ENCODE results near the gene TTLL12.

Gene TTLL12

GRCh38 chr22:43131773-43132501 lies 55.0 kb downstream of the TTLL12 start:
- in situ Hi-C loops (cut with HindIII; ENCODE audit: low sequenced_read_pairs): no loop called here

GRCh38 chr22:43129426-43130425 lies 57.2 kb downstream of the TTLL12 start:
- in situ Hi-C loops (cut with HindIII; ENCODE audit: low sequenced_read_pairs): no loop called here

GRCh38 chr22:43128928-43129424 lies 58.0 kb downstream of the TTLL12 start:
- in situ Hi-C loops (cut with HindIII; ENCODE audit: low sequenced_read_pairs): no loop called here

GRCh38 chr22:43128116-43128515 lies 58.8 kb downstream of the TTLL12 start:
- in situ Hi-C loops (cut with HindIII; ENCODE audit: low sequenced_read_pairs): no loop called here

GRCh38 chr22:43127166-43127908 lies 59.6 kb downstream of the TTLL12 start:
- in situ Hi-C loops (cut with HindIII; ENCODE audit: low sequenced_read_pairs): no loop called here

- in situ Hi-C loops (cut with HindIII; ENCODE audit: low sequenced_read_pairs): no loop called here
These were observed 60.3 kb downstream of the TTLL12 start for GRCh38 chr22:43126501-43127165.

GRCh38 chr22:43118953-43119458 lies 67.9 kb downstream of the TTLL12 start:
- in situ Hi-C loops (cut with HindIII; ENCODE audit: low sequenced_read_pairs): no loop called here

GRCh38 chr22:43118024-43118849 lies 68.7 kb downstream of the TTLL12 start:
- in situ Hi-C loops (cut with HindIII; ENCODE audit: low sequenced_read_pairs): no loop called here

- in situ Hi-C loops (cut with HindIII; ENCODE audit: low sequenced_read_pairs): no loop called here
These were observed 70.0 kb downstream of the TTLL12 start for GRCh38 chr22:43116932-43117331.
